Measurements from ENCODE around the gene LMO1.
A peak's percentile ranks its signal among the peaks of the same experiment; 100 is the strongest.

LMO1 gene

GRCh38 chr11:8217136-8217535 lies 46.5 kb downstream of the LMO1 start:
- no peaks in the 10 kb centered on the region for H3K9me2 ChIP-seq (replicated peaks; ENCODE audit: insufficient read depth, low read length)
- H3K27me3 ChIP-seq (ENCODE audit: low read length), result no peaks in the 10 kb centered on the region
- H3K4me2 ChIP-seq (ENCODE audit: low read depth, low read length, poor library complexity, severe bottlenecking), result no peak overlapping the region
- no peaks in the 10 kb centered on the region for H3K79me2 ChIP-seq (ENCODE audit: insufficient read depth, low read length)
- H4K20me1 ChIP-seq (ENCODE audit: low read depth, low read length), result no peaks in the 10 kb centered on the region
- no peak overlapping the region for H2AFZ ChIP-seq (ENCODE audit: low read depth, low read length, severe bottlenecking)
- no peak overlapping the region for H3K4me3 ChIP-seq (ENCODE audit: insufficient read depth, low read length, poor library complexity, severe bottlenecking)
- H3K36me3 ChIP-seq (ENCODE audit: low read length), result no peaks in the 10 kb centered on the region
- no peak overlapping the region for H3K27ac ChIP-seq (ENCODE audit: low read depth, low read length)
- H3F3A ChIP-seq (ENCODE audit: insufficient read depth), result no peaks in the 10 kb centered on the region
- no peak for TF ChIP-seq CTCF (IDR thresholded peaks at IDR 0.05; ENCODE audit: insufficient read depth, low read length, poor library complexity, severe bottlenecking)
- TF ChIP-seq EZH2phosphoT487 (conservative IDR thresholded peaks at IDR 0.05; ENCODE audit: low read length), result no peak
- H3K9ac ChIP-seq (ENCODE audit: low read length), result no peak overlapping the region
- H3K9me3 ChIP-seq (ENCODE audit: insufficient read depth, low read length), result no peaks in the 10 kb centered on the region

- H3K4me2 ChIP-seq (ENCODE audit: low read depth, low read length, poor library complexity, severe bottlenecking), result no peak overlapping the region
- no peak overlapping the region for H3K4me3 ChIP-seq (ENCODE audit: insufficient read depth, low read length, poor library complexity, severe bottlenecking)
- H3K9ac ChIP-seq (ENCODE audit: low read length), result no peak overlapping the region
- H3K79me2 ChIP-seq (ENCODE audit: insufficient read depth, low read length), result no peaks in the 10 kb centered on the region
- no peak for TF ChIP-seq CTCF (IDR thresholded peaks at IDR 0.05; ENCODE audit: insufficient read depth, low read length, poor library complexity, severe bottlenecking)
- no peaks in the 10 kb centered on the region for H3F3A ChIP-seq (ENCODE audit: insufficient read depth)
- H3K9me2 ChIP-seq (replicated peaks; ENCODE audit: insufficient read depth, low read length), result no peaks in the 10 kb centered on the region
- H4K20me1 ChIP-seq (ENCODE audit: low read depth, low read length), result no peaks in the 10 kb centered on the region
- no peaks in the 10 kb centered on the region for H3K27me3 ChIP-seq (ENCODE audit: low read length)
- no peaks in the 10 kb centered on the region for H3K36me3 ChIP-seq (ENCODE audit: low read length)
- no peaks in the 10 kb centered on the region for H3K9me3 ChIP-seq (ENCODE audit: insufficient read depth, low read length)
- H2AFZ ChIP-seq (ENCODE audit: low read depth, low read length, severe bottlenecking), result no peak overlapping the region
- H3K27ac ChIP-seq (ENCODE audit: low read depth, low read length), result no peak overlapping the region
Observed at GRCh38 chr11:8213376-8213775, 50.3 kb downstream of the LMO1 start.

GRCh38 chr11:8209208-8209807 lies 54.4 kb downstream of the LMO1 start:
- no peaks in the 10 kb centered on the region for H3K9me3 ChIP-seq (ENCODE audit: insufficient read depth, low read length)
- H3K4me3 ChIP-seq (ENCODE audit: insufficient read depth, low read length, poor library complexity, severe bottlenecking), result no peak overlapping the region
- H4K20me1 ChIP-seq (ENCODE audit: low read depth, low read length), result no peaks in the 10 kb centered on the region
- H3K27me3 ChIP-seq (ENCODE audit: low read length), result no peaks in the 10 kb centered on the region
- H3K9me2 ChIP-seq (replicated peaks; ENCODE audit: insufficient read depth, low read length), result no peaks in the 10 kb centered on the region
- H3K27ac ChIP-seq (ENCODE audit: low read depth, low read length), result no peak overlapping the region
- no peaks in the 10 kb centered on the region for H3F3A ChIP-seq (ENCODE audit: insufficient read depth)
- TF ChIP-seq CTCF (IDR thresholded peaks at IDR 0.05; ENCODE audit: insufficient read depth, low read length, poor library complexity, severe bottlenecking) (peak; percentile 66), EZH2phosphoT487 (conservative IDR thresholded peaks at IDR 0.05; ENCODE audit: low read length) (no peak)
- H3K36me3 ChIP-seq (ENCODE audit: low read length), result no peaks in the 10 kb centered on the region
- no peak overlapping the region for H3K4me2 ChIP-seq (ENCODE audit: low read depth, low read length, poor library complexity, severe bottlenecking)
- no peak overlapping the region for H2AFZ ChIP-seq (ENCODE audit: low read depth, low read length, severe bottlenecking)
- no peaks in the 10 kb centered on the region for H3K79me2 ChIP-seq (ENCODE audit: insufficient read depth, low read length)
- no peak overlapping the region for H3K9ac ChIP-seq (ENCODE audit: low read length)
